GM18909 (cell line): ENCODE results near the gene AUTS2.
"Not testable (repeated sequence)": the region's sequence is repeated elsewhere in the genome, so short reads cannot be mapped to it uniquely, and the experiment has no call there.

ENCODE experiments used
- ATAC-seq: cut with Tn5 transposase; IDR thresholded peaks from one replicate; pipeline ENCODE4 v1.9.1; 2021; ENCODE audit warnings: mild to moderate bottlenecking; ENCODE audit not compliant: unreplicated experiment, poor library complexity

Gene AUTS2

GRCh38 chr7:70356085-70356786 lies 758.0 kb downstream of the AUTS2 start:
- ATAC-seq = no peak

- ATAC-seq = no peak
Measured at GRCh38 chr7:70356787-70357328, 758.6 kb downstream of the AUTS2 start.

- no peak for ATAC-seq
Measured at GRCh38 chr7:70360557-70360956, 762.3 kb downstream of the AUTS2 start.

- no peak for ATAC-seq
Measured at GRCh38 chr7:70361821-70362220, 763.5 kb downstream of the AUTS2 start.

GRCh38 chr7:70364393-70364792 lies 766.1 kb downstream of the AUTS2 start:
- ATAC-seq = not testable (repeated sequence)

- ATAC-seq = no peak
Measured at GRCh38 chr7:70371652-70372051, 773.4 kb downstream of the AUTS2 start.

GRCh38 chr7:70372768-70373515 lies 774.7 kb downstream of the AUTS2 start:
- ATAC-seq = no peak

GRCh38 chr7:70374772-70375533 lies 776.7 kb downstream of the AUTS2 start:
- ATAC-seq = no peak

- no peak for ATAC-seq
Measured at GRCh38 chr7:70376561-70377031, 778.3 kb downstream of the AUTS2 start.

GRCh38 chr7:70377957-70378356 lies 779.7 kb downstream of the AUTS2 start:
- ATAC-seq = no peak

GRCh38 chr7:70379210-70379609 lies 780.9 kb downstream of the AUTS2 start:
- ATAC-seq = no peak

- no peak for ATAC-seq
Measured at GRCh38 chr7:70380421-70381015, 782.2 kb downstream of the AUTS2 start.

- no peak for ATAC-seq
Measured at GRCh38 chr7:70383066-70383782, 784.9 kb downstream of the AUTS2 start.

GRCh38 chr7:70384024-70384423 lies 785.7 kb downstream of the AUTS2 start:
- no peak for ATAC-seq

GRCh38 chr7:70384891-70385290 lies 786.6 kb downstream of the AUTS2 start:
- no peak for ATAC-seq

- no peak for ATAC-seq
Measured at GRCh38 chr7:70387217-70387616, 788.9 kb downstream of the AUTS2 start.

- ATAC-seq = no peak
Measured at GRCh38 chr7:70389531-70390151, 791.4 kb downstream of the AUTS2 start.

- ATAC-seq = no peak
Measured at GRCh38 chr7:70390251-70390650, 792.0 kb downstream of the AUTS2 start.

- no peak for ATAC-seq
Measured at GRCh38 chr7:70392256-70392876, 794.1 kb downstream of the AUTS2 start.
